IMR-90 (cell line): ENCODE results near the gene GPR35.

ENCODE experiments used
- BHLHE40 ChIP-seq: fragments of 150-350 bp; IDR thresholded peaks from 2 replicates; pipeline ENCODE4 v1.6.1; 2016; ENCODE audit warnings: mild to moderate bottlenecking, low read depth, low read length
- CEBPB ChIP-seq: IDR thresholded peaks from 2 replicates; pipeline ENCODE4 v1.6.1; 2012; ENCODE audit warnings: low read depth, low read length, improper control_type of control experiment
- CHD1 ChIP-seq: IDR thresholded peaks from 2 replicates; pipeline ENCODE4 v1.6.1; 2012; ENCODE audit warnings: low read depth, low read length, improper control_type of control experiment
- MXI1 ChIP-seq: IDR thresholded peaks from 2 replicates; pipeline ENCODE4 v1.6.1; 2012; ENCODE audit warnings: low read depth, mild to moderate bottlenecking, low read length, moderate library complexity, borderline replicate concordance
- NFE2L2 ChIP-seq: fragments of 150-350 bp; IDR thresholded peaks from 2 replicates; pipeline ENCODE4 v1.6.1; 2016; ENCODE audit warnings: low read depth, mild to moderate bottlenecking, low read length
- POLR2A ChIP-seq: IDR thresholded peaks from 2 replicates; pipeline ENCODE4 v1.6.1; 2012; ENCODE audit warnings: mild to moderate bottlenecking, low read depth, low read length
- RAD21 ChIP-seq: IDR thresholded peaks from 2 replicates; pipeline ENCODE4 v1.6.1; 2012; ENCODE audit warnings: low read length, improper control_type of control experiment
- RCOR1 ChIP-seq: IDR thresholded peaks from 2 replicates; pipeline ENCODE4 v1.6.1; 2012; ENCODE audit warnings: mild to moderate bottlenecking, low read length, improper control_type of control experiment; ENCODE audit not compliant: insufficient replicate concordance
- RFX5 ChIP-seq: IDR thresholded peaks from 2 replicates; pipeline ENCODE4 v1.8.0; 2012; ENCODE audit warnings: low read depth, mild to moderate bottlenecking, low read length, moderate library complexity
- TF ChIP-seq, protein P1 (sequence below): conservative IDR thresholded peaks from 2 replicates; pipeline ENCODE4 v1.5.1; 2012; ENCODE audit warnings: mild to moderate bottlenecking, low read depth, low read length, improper control_type of control experiment
- TF ChIP-seq, protein P2 (sequence below): fragments of 150-350 bp; IDR thresholded peaks from 2 replicates; pipeline ENCODE4 v1.6.1; 2017; ENCODE audit warnings: mild to moderate bottlenecking, antibody characterized with exemption, low read length, low read depth

DNA sequence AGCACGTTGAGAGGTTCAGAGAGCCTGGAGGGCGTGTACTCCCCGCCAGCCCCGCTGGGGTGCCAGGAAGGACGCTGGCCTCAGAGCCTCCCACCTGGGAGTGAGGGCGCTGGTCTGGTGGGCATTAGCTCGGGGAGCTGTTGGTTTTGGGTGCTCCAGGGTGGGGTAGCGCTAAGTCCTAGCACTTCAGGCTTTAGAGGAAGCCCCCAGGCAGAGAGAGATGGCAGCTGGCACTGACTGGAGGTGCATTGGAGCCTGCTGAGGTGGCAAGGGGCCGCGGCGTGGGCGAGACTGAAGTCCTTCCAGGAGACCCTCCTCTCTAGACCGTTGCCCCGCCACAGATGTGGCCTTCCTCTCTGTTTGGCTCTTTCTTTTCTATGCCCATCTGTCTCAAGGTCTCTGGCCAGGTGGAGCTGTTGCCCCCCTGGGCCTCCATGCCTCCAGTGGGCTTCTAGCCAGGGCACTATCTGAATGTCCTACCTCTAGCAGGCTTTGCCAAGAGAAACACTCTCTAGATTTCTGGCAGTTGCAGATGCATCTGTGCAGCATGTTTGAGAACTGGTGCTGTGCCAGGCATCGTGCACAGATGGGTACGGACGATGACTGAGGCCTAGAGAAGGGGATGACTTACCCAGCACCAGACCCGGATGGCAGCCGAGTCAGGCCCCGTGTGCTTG lies 32.1 kb upstream of the GPR35 start:
- TF ChIP-seq MXI1 (no peak), POLR2A (no peak), CEBPB (no peak), NFE2L2 (no peak), RFX5 (no peak), RAD21 (no peak), BHLHE40 (no peak), RCOR1 (no peak), CHD1 (no peak)
- TF ChIP-seq, protein P1, sequence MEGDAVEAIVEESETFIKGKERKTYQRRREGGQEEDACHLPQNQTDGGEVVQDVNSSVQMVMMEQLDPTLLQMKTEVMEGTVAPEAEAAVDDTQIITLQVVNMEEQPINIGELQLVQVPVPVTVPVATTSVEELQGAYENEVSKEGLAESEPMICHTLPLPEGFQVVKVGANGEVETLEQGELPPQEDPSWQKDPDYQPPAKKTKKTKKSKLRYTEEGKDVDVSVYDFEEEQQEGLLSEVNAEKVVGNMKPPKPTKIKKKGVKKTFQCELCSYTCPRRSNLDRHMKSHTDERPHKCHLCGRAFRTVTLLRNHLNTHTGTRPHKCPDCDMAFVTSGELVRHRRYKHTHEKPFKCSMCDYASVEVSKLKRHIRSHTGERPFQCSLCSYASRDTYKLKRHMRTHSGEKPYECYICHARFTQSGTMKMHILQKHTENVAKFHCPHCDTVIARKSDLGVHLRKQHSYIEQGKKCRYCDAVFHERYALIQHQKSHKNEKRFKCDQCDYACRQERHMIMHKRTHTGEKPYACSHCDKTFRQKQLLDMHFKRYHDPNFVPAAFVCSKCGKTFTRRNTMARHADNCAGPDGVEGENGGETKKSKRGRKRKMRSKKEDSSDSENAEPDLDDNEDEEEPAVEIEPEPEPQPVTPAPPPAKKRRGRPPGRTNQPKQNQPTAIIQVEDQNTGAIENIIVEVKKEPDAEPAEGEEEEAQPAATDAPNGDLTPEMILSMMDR: no peak
- TF ChIP-seq, protein P2, sequence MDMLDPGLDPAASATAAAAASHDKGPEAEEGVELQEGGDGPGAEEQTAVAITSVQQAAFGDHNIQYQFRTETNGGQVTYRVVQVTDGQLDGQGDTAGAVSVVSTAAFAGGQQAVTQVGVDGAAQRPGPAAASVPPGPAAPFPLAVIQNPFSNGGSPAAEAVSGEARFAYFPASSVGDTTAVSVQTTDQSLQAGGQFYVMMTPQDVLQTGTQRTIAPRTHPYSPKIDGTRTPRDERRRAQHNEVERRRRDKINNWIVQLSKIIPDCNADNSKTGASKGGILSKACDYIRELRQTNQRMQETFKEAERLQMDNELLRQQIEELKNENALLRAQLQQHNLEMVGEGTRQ: no peak
